LNCaP clone FGC (cell line): ENCODE data around the gene SNX15.

ENCODE experiments used
- DNase-seq: peaks from one replicate; pipeline ENCODE4 v3.0.0-alpha.2; 2011; ENCODE audit warnings: low read depth
- H3K4me3 ChIP-seq: 2 replicates; pipeline ENCODE4 v1.5.1; 2011; ENCODE audit warnings: mild to moderate bottlenecking, low read depth, low read length, control low read depth
- CTCF ChIP-seq: IDR thresholded peaks from 2 replicates; pipeline ENCODE4 v1.5.1; 2012; ENCODE audit warnings: mild to moderate bottlenecking; ENCODE audit not compliant: control insufficient read depth, insufficient read depth; ENCODE audit errors: extremely low read depth

SNX15 gene

GRCh38 chr11:65069217-65069616, 42.0 kb downstream of the SNX15 start:
- H3K4me3 ChIP-seq: no peak overlapping the region
- no peak for DNase-seq
- no peak for TF ChIP-seq CTCF

- H3K4me3 ChIP-seq: no peak overlapping the region
- no peak for TF ChIP-seq CTCF
- DNase-seq: no peak
These were observed 44.8 kb downstream of the SNX15 start for GRCh38 chr11:65071907-65072630.

DNA sequence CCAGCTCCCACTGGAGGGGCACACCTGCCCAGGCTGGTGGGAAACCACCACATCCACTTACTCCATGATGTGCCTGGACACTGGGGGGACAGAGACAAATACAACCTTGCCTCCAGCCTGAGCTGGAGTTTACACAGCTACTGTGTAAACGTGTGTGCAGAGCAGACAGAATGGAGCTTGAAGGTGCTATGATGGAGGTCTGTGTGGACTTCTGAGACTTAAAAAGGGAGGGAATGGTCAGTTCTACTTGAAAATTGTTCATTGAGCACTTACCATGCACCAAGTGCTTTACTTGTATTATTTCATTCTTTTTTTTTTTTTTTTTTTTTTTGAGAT, 45.4 kb downstream of the SNX15 start:
- TF ChIP-seq CTCF: no peak
- DNase-seq: no peak
- no peak overlapping the region for H3K4me3 ChIP-seq

- no peak overlapping the region for H3K4me3 ChIP-seq
- DNase-seq: no peak
- TF ChIP-seq CTCF: no peak
These were observed 50.2 kb downstream of the SNX15 start for GRCh38 chr11:65077451-65077850.

DNA sequence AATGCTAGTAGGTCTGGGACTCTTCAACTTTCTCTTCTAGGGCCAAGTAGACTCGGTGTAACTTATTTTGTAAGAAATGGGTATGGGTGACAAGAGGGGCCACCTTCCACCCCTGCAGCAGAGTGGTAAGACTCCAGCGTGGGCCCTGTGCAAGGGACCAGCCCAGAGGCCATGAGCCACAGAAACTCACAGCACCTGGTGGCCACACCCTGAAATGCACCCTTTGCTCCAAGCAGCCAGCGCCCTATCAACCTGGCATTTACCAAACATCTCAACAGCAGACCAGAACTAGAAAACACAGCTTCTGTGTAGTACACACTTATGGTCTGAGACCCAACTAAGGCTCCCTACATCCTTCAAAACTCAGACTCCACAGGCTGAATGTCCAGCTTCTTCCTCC, 50.9 kb downstream of the SNX15 start:
- peak; percentile 53 for TF ChIP-seq CTCF
- H3K4me3 ChIP-seq: no peak overlapping the region
- no peak for DNase-seq

DNA sequence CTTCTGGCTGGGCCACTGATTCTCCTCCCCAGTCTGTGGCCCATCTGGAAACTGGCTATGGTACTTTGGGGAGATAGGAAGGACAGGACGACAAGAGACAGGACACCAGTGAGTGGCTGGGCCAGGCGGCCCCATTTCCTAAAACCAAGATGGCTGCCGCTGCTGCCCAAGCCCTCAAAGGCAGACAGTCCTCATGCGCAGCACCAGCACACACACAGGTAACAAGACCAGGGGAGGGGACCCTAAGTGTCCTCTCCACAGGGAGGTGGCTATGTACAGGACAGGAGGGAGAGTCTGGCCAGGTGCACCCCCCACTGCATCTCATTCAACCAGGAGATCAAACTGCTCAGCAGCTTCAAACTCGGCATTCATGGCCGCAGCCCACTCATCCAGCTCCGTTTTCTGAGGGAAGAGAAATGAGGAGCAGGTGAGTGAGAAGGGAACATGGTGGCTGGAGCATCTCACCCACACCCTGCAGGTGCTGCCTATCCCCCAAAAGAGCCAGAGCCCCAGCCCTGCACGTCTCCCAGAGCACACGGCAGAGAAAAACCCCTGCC, 51.6 kb downstream of the SNX15 start:
- no peak for TF ChIP-seq CTCF
- no peak for DNase-seq
- no peak overlapping the region for H3K4me3 ChIP-seq
